ENCODE results near the gene CDH23. TPM values are rescaled to one million over a fixed set of nuclear protein-coding genes. Genes with fewer than 3 reads are reported as not detected.

The CDH23 gene
- total and polyA plus RNA-seq, 2 of the 8 experiments (the other 6 are each of a cell fraction or from before 2014, with no cell fraction given), result 1.9 to 4.9 TPM

DNA sequence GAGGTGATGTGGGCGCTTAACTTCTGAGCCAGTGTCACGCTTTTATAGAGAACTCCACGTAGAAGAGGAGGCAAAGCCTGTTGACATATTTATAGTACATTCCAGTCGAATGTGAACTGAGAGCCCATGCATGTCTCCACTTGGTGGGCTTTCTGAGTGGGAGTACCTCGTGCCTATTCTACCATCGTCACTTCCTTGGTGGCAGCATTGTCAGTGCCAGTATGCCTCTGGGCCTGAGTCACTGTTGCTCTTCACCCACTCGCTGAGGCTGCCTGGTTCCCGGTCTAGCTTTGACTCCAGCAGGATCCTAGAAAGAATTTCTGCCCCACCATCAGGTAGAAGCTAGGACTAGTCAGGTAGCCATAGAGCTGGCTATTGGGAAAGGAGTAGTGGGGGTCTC, 30.0 kb upstream of the CDH23 start (continued):
- TF ChIP-seq BACH1 (IDR thresholded peaks at IDR 0.05; ENCODE audit: low read length) (no peak), USF2 (IDR thresholded peaks at IDR 0.05; ENCODE audit: low read length) (no peak), GTF2F1 (IDR thresholded peaks at IDR 0.05; ENCODE audit: borderline replicate concordance, low read depth, low read length) (no peak), CBX5 (IDR thresholded peaks at IDR 0.05; ENCODE audit: low read depth, low read length) (no peak), ATF2 (IDR thresholded peaks at IDR 0.05; ENCODE audit: low read length) (no peak), CHD1 (IDR thresholded peaks at IDR 0.05; ENCODE audit: low read depth, low read length) (no peak), TBP (IDR thresholded peaks at IDR 0.05; ENCODE audit: low read depth, low read length) (no peak), SUZ12 (IDR thresholded peaks at IDR 0.05; ENCODE audit: low read length) (no peak)
